ENCODE data around the gene NLN. TPM values are rescaled to one million over a fixed set of nuclear protein-coding genes. Genes with fewer than 3 reads are reported as not detected.
"Not testable (repeated sequence)": the region's sequence is repeated elsewhere in the genome, so short reads cannot be mapped to it uniquely, and the experiment has no call there.

NLN gene
- total and polyA plus RNA-seq, 2 experiments from 2014 or later = 37.7 to 49.6 TPM

DNA sequence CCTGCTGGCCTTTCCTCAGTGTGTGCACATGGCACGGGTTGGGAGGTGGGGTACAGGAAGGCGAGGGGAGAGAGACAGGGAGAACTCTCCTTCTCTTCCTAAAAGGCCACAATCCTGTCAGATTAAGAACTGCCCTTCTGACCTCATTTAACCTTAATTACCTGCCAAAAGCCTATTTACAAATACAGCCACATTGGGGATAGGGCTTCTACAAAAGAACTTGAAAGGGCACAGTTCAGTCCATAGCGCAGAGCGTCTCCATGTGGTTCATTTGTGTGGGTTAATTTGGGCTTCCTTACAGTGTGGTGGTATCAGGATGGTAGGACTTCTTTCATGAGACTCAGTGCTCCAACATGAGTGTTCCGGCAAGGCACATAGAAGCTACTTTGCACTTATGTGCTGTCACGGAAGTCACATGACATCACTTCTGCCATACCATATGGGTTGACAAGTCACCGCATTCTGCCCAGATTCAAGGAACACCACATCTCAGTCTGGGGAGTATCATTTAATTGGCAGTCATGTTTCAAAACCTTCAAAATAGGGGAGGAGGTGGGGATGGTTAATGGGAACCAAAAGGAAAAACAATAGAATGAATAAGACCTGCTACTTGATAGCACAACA is 46.8 kb downstream of the NLN start:
- Histone ChIP-seq H3K4me1 (ENCODE audit: insufficient read depth) (peaks cover 23% of the 10 kb centered on the region), H4K20me1 (ENCODE audit: insufficient read depth) (no peaks in the 10 kb centered on the region), H3K79me2 (ENCODE audit: insufficient read depth) (peaks cover 6% of the 10 kb centered on the region; the same call in 1 of the 2 replicates), H3K36me3 (ENCODE audit: low read depth) (0 out of 2 replicates have a peak, but pooled peaks cover 6% of the 10 kb centered on the region), H3K27me3 (replicated peaks; ENCODE audit: insufficient read depth) (no peaks in the 10 kb centered on the region), H3K4me2 (ENCODE audit: unreplicated experiment) (no peak overlapping the region), H3K9me3 (ENCODE audit: low read depth) (no peaks in the 10 kb centered on the region), H3K9ac (no peak overlapping the region), H3F3A (ENCODE audit: insufficient read depth) (peaks cover 23% of the 10 kb centered on the region), H3K4me3 (no peak overlapping the region), H2AFZ (no peak overlapping the region), H3K27ac (peak overlapping the region; percentile 74), H3K9me2 (ENCODE audit: insufficient read depth) (no peaks in the 10 kb centered on the region)
- in situ Hi-C loops (cut with MboI) = no loop called here
- TF ChIP-seq EZH2phosphoT487 (IDR thresholded peaks at IDR 0.05; ENCODE audit: insufficient read depth, low read depth) = no peak
- TF ChIP-seq EZH2 (IDR thresholded peaks at IDR 0.05; ENCODE audit: insufficient read depth, poor library complexity, severe bottlenecking) = no peak
- 94 to 99% methylated on average over 7 of the region's 7 CpGs for WGBS, 2 experiments (ENCODE audit: low coverage in 1 of 2, low lambda C conversion rate in 2 of 2, missing lambda C conversion rate in 2 of 2)
- no peak for DNase-seq

GRCh38 chr5:65769539-65769938 is 47.5 kb downstream of the NLN start:
- H3K27me3 ChIP-seq (replicated peaks; ENCODE audit: insufficient read depth) = no peaks in the 10 kb centered on the region
- H3K9ac ChIP-seq = peak overlapping the region; percentile 37; the same call in 1 of the 2 replicates
- peak overlapping the region; percentile 74 for H3K27ac ChIP-seq

GRCh38 chr5:65771266-65771665 is 49.3 kb downstream of the NLN start:
- no peak for DNase-seq
- in situ Hi-C loops (cut with MboI) = no loop called here
- Histone ChIP-seq H3K9ac (no peak overlapping the region), H3K9me3 (ENCODE audit: low read depth) (no peaks in the 10 kb centered on the region), H3K27ac (no peak overlapping the region), H4K20me1 (ENCODE audit: insufficient read depth) (no peaks in the 10 kb centered on the region), H3K27me3 (replicated peaks; ENCODE audit: insufficient read depth) (no peaks in the 10 kb centered on the region), H3K4me2 (ENCODE audit: unreplicated experiment) (no peak overlapping the region), H3F3A (ENCODE audit: insufficient read depth) (peaks cover 28% of the 10 kb centered on the region), H3K36me3 (ENCODE audit: low read depth) (no peaks in the 10 kb centered on the region), H2AFZ (no peak overlapping the region), H3K4me1 (ENCODE audit: insufficient read depth) (peaks cover 34% of the 10 kb centered on the region), H3K79me2 (ENCODE audit: insufficient read depth) (0 out of 2 replicates have a peak, but pooled peaks cover 8% of the 10 kb centered on the region), H3K9me2 (ENCODE audit: insufficient read depth) (no peaks in the 10 kb centered on the region), H3K4me3 (no peak overlapping the region)
- 98% methylated on average over 2 of the region's 2 CpGs for WGBS, 2 experiments (ENCODE audit: low coverage in 1 of 2, low lambda C conversion rate in 2 of 2, missing lambda C conversion rate in 2 of 2)
- no peak for TF ChIP-seq EZH2phosphoT487 (IDR thresholded peaks at IDR 0.05; ENCODE audit: insufficient read depth, low read depth)
- no peak for TF ChIP-seq EZH2 (IDR thresholded peaks at IDR 0.05; ENCODE audit: insufficient read depth, poor library complexity, severe bottlenecking)

More at GRCh38 chr5:65769539-65769938, 47.5 kb downstream of the NLN start:
- in situ Hi-C loops (cut with MboI) = no loop called here
- WGBS, 2 experiments (ENCODE audit: low coverage in 1 of 2, low lambda C conversion rate in 2 of 2, missing lambda C conversion rate in 2 of 2) = 0% methylated on average over 1 of the region's 1 CpG
- Histone ChIP-seq H4K20me1 (ENCODE audit: insufficient read depth) (no peaks in the 10 kb centered on the region), H3K4me3 (no peak overlapping the region), H2AFZ (no peak overlapping the region), H3K4me2 (ENCODE audit: unreplicated experiment) (peak overlapping the region; percentile 64), H3K4me1 (ENCODE audit: insufficient read depth) (peaks cover 29% of the 10 kb centered on the region), H3K9me3 (ENCODE audit: low read depth) (no peaks in the 10 kb centered on the region), H3K36me3 (ENCODE audit: low read depth) (0 out of 2 replicates have a peak, but pooled peaks cover 6% of the 10 kb centered on the region), H3K9me2 (ENCODE audit: insufficient read depth) (no peaks in the 10 kb centered on the region), H3K79me2 (ENCODE audit: insufficient read depth) (peaks cover 6% of the 10 kb centered on the region; the same call in 1 of the 2 replicates), H3F3A (ENCODE audit: insufficient read depth) (peaks cover 23% of the 10 kb centered on the region)
- DNase-seq = peak; percentile 92
- no peak for TF ChIP-seq EZH2phosphoT487 (IDR thresholded peaks at IDR 0.05; ENCODE audit: insufficient read depth, low read depth)
- TF ChIP-seq EZH2 (IDR thresholded peaks at IDR 0.05; ENCODE audit: insufficient read depth, poor library complexity, severe bottlenecking) = no peak

DNA sequence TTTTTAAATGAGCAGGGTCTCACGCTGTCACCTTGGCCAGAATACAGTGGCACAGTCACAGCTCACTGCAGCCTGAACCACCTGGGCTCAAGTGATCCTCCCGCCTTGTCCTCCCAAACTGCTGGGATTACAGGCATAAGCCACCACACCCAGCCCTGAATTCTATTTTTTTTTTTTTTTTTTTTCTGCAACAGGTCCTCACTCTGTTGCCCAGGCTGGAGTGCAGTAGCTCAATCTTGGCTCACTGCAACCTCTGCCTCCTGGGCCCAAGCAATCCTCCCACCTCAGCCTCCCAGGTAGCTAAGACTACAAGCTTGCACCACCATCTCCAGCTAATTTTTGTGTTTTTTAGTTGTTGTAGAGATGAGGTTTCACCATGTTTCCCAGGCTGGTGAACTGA is 51.0 kb downstream of the NLN start:
- DNase-seq; H3K9me2 ChIP-seq (ENCODE audit: insufficient read depth); H2AFZ ChIP-seq; H3K9me3 ChIP-seq (ENCODE audit: low read depth); H4K20me1 ChIP-seq (ENCODE audit: insufficient read depth); H3K36me3 ChIP-seq (ENCODE audit: low read depth); H3K9ac ChIP-seq; H3K27me3 ChIP-seq (replicated peaks; ENCODE audit: insufficient read depth); H3K79me2 ChIP-seq (ENCODE audit: insufficient read depth); in situ Hi-C loops (cut with MboI); H3K4me3 ChIP-seq; H3K27ac ChIP-seq; H3K4me2 ChIP-seq (ENCODE audit: unreplicated experiment): not testable (repeated sequence)
- H3K4me1 ChIP-seq (ENCODE audit: insufficient read depth) = peaks cover 45% of the 10 kb centered on the region
- 100% methylated on average over 2 of the region's 2 CpGs for WGBS, 2 experiments (ENCODE audit: low coverage in 1 of 2, low lambda C conversion rate in 2 of 2, missing lambda C conversion rate in 2 of 2)
- H3F3A ChIP-seq (ENCODE audit: insufficient read depth) = peaks cover 34% of the 10 kb centered on the region

Measured in GM23248 (cell line).